ENCODE data around the gene CHMP2A. TPM values are rescaled to one million over a fixed set of nuclear protein-coding genes. Genes with fewer than 3 reads are reported as not detected.

The CHMP2A gene
- total RNA-seq, 2 donors from 2014 or later = 22.7 to 66.4 TPM

DNA sequence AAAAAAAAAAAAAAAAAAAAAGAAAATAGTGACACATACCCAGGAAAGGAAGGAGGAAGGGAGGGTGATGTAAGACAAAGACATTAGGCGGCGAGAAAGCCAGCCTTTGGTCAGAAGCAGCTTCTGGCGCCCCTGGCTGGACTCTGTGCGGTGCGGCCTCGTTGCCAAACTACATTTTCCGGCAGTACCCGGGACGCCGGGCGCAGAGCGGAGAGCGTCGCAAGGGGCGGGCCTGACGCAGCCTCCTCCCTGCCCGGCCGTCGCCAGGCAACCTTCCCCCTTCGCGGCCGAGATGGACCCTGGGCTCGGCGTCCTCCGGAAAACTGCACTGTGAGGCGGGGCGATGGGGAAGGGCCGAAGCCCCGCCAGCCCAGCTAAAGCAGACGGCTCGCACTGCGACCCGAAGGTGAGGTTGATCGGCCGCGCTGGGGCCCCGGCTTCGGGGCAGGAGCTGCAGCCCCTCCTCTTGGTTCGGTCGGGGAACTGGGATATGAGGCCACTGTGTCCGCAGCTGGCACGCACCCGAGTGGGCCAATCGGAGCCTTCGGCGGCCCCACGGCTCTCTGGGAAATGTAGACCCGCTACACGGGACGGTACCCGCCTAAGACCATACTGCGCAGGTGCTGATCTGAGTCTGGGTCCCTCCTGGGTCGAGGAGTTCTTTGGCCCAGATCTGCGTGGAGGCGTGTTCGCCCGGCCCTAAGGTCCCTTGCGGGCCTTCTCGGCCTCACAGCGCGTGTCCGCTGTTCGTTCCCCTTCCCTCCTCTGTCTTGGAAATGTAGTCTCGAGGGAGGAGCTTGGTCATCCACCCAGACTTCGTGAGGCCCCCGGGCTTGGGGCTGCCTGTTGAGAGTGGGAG is 20.5 kb upstream of the CHMP2A start:
- peak overlapping the region; percentile 71 to 98 (median 88) for H3K27ac ChIP-seq
- TF ChIP-seq, protein P1, sequence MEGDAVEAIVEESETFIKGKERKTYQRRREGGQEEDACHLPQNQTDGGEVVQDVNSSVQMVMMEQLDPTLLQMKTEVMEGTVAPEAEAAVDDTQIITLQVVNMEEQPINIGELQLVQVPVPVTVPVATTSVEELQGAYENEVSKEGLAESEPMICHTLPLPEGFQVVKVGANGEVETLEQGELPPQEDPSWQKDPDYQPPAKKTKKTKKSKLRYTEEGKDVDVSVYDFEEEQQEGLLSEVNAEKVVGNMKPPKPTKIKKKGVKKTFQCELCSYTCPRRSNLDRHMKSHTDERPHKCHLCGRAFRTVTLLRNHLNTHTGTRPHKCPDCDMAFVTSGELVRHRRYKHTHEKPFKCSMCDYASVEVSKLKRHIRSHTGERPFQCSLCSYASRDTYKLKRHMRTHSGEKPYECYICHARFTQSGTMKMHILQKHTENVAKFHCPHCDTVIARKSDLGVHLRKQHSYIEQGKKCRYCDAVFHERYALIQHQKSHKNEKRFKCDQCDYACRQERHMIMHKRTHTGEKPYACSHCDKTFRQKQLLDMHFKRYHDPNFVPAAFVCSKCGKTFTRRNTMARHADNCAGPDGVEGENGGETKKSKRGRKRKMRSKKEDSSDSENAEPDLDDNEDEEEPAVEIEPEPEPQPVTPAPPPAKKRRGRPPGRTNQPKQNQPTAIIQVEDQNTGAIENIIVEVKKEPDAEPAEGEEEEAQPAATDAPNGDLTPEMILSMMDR (IDR thresholded peaks at IDR 0.05) = peak in 4 of 7 experiments; percentile 4 to 35 (median 13)
- peak in 2 of 3 donors; percentile 57 to 70 for TF ChIP-seq POLR2A (IDR thresholded peaks at IDR 0.05)
- no peaks in the 10 kb centered on the region for H3K9me3 ChIP-seq
- WGBS, 2 donors = 0 to 1% methylated on average over 39 to 66 of the region's 66 CpGs
- peaks cover 28% of the 10 kb centered on the region for H3K4me1 ChIP-seq
- peak; percentile 86 to 91 (median 88) for DNase-seq
- intact Hi-C loops (cut with DNase I) = no loop called here
- H3K36me3 ChIP-seq (replicated peaks in 1 of 2; ENCODE audit: insufficient read depth in 1 of 2, low read depth in 2 of 2) = no peaks in the 10 kb centered on the region
- peak overlapping the region; percentile 26 to 99 for H3K4me3 ChIP-seq
- no peaks in the 10 kb centered on the region for H3K27me3 ChIP-seq
- ATAC-seq = peak; percentile 61

DNA sequence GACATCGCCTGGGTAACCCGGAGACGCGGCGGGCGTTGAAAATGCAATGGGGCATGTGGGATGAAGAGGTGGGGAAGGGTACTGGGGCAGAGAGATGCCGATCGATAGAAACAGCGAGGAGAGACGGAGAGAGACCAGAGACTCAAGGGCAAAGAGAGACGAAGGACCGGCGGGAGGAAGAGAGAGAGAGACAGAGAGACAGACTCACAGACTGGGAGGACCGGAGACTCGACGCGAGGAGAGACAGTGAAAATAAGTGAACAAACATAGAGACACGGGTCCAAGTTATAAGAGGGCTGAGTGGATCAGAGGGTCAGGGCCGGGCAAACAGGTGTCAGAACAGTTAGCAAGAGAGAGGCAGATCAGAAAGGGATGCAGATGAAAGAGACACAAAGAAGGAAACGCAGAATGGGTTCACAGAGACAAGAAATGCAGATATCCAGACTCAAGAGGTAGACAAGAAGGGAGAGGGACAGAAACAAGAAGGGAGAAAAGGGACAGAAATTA is 18.8 kb upstream of the CHMP2A start:
- WGBS, 2 donors = 0 to 1% methylated on average over 20 of the region's 20 CpGs

DNA sequence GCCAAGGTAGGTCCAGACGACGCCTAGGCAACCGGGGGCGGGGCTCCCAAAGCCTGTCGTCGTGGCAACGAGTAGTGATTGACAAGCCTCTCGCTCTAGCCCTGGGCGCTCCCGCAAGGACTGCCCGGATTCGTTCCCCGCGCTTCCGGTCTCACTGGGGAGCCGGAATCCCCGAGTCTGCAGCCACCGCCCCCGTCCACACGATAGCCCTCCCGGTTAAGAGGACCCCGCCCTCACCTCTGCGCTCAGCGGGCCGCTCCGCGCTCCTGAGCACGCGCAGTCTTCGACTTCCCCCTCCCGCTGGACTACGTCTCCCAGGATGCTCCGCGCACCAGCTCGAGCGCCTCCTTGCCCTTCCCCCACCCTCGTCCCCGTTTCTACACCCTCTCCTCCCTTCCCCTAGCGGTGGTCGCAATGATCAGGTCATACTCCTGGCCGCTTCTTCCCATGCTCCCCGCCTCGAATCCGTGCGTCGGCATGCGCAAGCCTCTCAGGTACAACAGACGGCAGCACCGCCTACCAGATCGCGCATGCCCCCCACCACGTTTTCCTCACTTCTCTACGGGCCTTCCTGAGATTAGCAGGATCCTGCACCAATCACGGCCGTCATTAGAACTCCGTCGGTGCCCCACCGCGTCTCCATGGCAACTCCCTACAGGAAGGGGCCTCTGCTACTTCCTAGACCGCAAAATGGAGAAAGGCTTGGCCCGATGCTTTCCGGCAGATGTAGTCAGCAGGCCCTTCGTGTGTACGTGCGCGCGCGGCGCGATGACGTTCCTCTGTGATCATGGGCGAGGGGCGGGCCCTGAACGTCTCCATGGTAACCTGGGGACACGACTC is 18.1 kb upstream of the CHMP2A start, which contains the start of gene MZF1:
Gene MZF1 (minus strand): TSS at position 518 of the 840 bp plus-strand sequence. CDS start 1,946 bp downstream, outside the sequence.
- H3K36me3 ChIP-seq (replicated peaks in 1 of 2; ENCODE audit: insufficient read depth in 1 of 2, low read depth in 2 of 2) = no peaks in the 10 kb centered on the region
- intact Hi-C loops (cut with DNase I) = no loop called here
- peak within 1 kb of the TSS; percentile 17 to 32 for H3K4me3 ChIP-seq
- peak; percentile 81 for ATAC-seq
- H3K27me3 ChIP-seq = no peaks in the 10 kb centered on the region
- WGBS, 2 donors = 0% methylated on average over 41 to 75 of the region's 75 CpGs
- H3K9me3 ChIP-seq = no peaks in the 10 kb centered on the region
- peak; percentile 99 to 100 (median 100) for DNase-seq
- TF ChIP-seq POLR2A (IDR thresholded peaks at IDR 0.05) = peak; percentile 24 to 85 (median 82)
- TF ChIP-seq, protein P1 (IDR thresholded peaks at IDR 0.05) = peak in 4 of 7 experiments; percentile 28 to 63 (median 36)
- H3K4me1 ChIP-seq = peaks cover 28% of the 10 kb centered on the region
- H3K27ac ChIP-seq = peak within 1 kb of the TSS; percentile 95 to 98 (median 97)

More for the DNA sequence above, 18.8 kb upstream of the CHMP2A start:
- H3K36me3 ChIP-seq (replicated peaks in 1 of 2; ENCODE audit: insufficient read depth in 1 of 2, low read depth in 2 of 2) = no peaks in the 10 kb centered on the region
- H3K27me3 ChIP-seq = no peaks in the 10 kb centered on the region
- H3K4me1 ChIP-seq = peaks cover 28% of the 10 kb centered on the region
- DNase-seq (peak in 1 of 4 donors; percentile 9), ATAC-seq (no peak)
- peak overlapping the region; percentile 95 to 98 (median 97) for H3K27ac ChIP-seq
- peak overlapping the region; percentile 17 to 32 for H3K4me3 ChIP-seq
- no peaks in the 10 kb centered on the region for H3K9me3 ChIP-seq
- TF ChIP-seq POLR2A (IDR thresholded peaks at IDR 0.05) = no peak
- TF ChIP-seq, protein P1 (IDR thresholded peaks at IDR 0.05) = no peak
- intact Hi-C loops (cut with DNase I) = no loop called here

DNA sequence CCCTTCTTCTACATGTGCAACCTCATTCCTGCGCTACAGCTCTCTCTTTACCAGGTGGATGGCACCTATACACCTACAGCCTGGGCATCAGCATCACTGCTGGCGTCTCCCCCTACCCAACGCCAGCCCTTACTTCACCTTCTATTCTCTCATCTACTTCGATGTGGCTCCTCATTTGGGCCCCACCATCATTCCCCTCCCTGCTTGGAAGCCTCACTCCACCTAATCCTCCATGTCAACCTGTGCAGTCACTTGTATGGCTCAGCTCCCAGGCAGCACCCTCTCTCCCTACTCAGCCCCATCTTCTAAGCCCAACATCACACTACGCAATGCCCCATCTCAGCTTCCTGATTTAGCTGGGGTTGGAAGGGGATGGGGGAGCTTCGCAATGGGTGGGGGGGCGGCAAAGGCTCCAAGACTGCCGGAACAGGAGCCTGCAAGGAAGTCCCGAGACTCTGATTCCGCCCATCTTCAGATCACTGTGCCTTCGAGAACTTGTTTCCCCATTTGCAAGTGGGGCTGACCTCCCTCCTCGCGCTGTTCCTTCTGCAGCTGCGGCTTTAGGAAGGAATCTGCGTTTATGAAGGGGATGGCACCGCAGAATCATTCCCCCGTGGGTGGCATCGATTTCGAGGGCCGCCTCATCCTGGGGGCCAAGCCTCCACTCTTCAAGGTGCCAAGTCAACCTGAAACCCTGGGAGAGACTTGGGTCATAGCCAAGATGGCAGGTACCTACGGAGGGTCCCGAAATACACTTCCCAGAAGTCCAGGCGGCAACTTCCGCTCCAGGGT is 17.3 kb upstream of the CHMP2A start:
- intact Hi-C loops (cut with DNase I) = no loop called here
- Histone ChIP-seq H3K27me3 (no peaks in the 10 kb centered on the region), H3K27ac (peak overlapping the region; percentile 95 to 98 (median 97)), H3K36me3 (replicated peaks in 1 of 2; ENCODE audit: insufficient read depth in 1 of 2, low read depth in 2 of 2) (no peaks in the 10 kb centered on the region), H3K4me3 (peak overlapping the region in 1 of 2 donors; percentile 32), H3K4me1 (peaks cover 24% of the 10 kb centered on the region), H3K9me3 (no peaks in the 10 kb centered on the region)
- TF ChIP-seq, protein P1 (IDR thresholded peaks at IDR 0.05) = peak in 1 of 7 experiments; percentile 0
- TF ChIP-seq POLR2A (IDR thresholded peaks at IDR 0.05) = no peak
- no peak for ATAC-seq
- DNase-seq = no peak
- WGBS, 2 donors = 41 to 53% methylated on average over 18 to 24 of the region's 24 CpGs
